ENCODE data around the gene TMEM198. TPM values are rescaled to one million over a fixed set of nuclear protein-coding genes. Genes with fewer than 3 reads are reported as not detected.

Gene TMEM198
- total RNA-seq, 2 donors from 2014 or later = 3.2 to 4.1 TPM

- ATAC-seq = peak; percentile 5 to 24
- no peak for DNase-seq
- intact Hi-C loops (cut with DNase I) = no loop called here
These were observed 36.0 kb upstream of the TMEM198 start for GRCh38 chr2:219507581-219508443.

- intact Hi-C loops (cut with DNase I) = no loop called here
These were observed 35.4 kb upstream of the TMEM198 start for GRCh38 chr2:219508444-219508734.

GRCh38 chr2:219508971-219509779 is 34.7 kb upstream of the TMEM198 start:
- intact Hi-C loops (cut with DNase I) = no loop called here
- ATAC-seq (peak; percentile 9 to 29), DNase-seq (no peak)

More at GRCh38 chr2:219508444-219508734, 35.4 kb upstream of the TMEM198 start:
- no peak for DNase-seq
- ATAC-seq = no peak

GRCh38 chr2:219509780-219510511 is 33.9 kb upstream of the TMEM198 start:
- intact Hi-C loops (cut with DNase I) = no loop called here
- peak; percentile 69 to 73 for ATAC-seq
- peak; percentile 62 for DNase-seq

- no peak for ATAC-seq
- no peak for DNase-seq
- intact Hi-C loops (cut with DNase I) = no loop called here
These were observed 33.2 kb upstream of the TMEM198 start for GRCh38 chr2:219510512-219511135.

- intact Hi-C loops (cut with DNase I) = no loop called here
- ATAC-seq = no peak
- DNase-seq = no peak
These were observed 32.1 kb upstream of the TMEM198 start for GRCh38 chr2:219511547-219512325.

GRCh38 chr2:219512524-219513216 is 31.2 kb upstream of the TMEM198 start:
- no peak for DNase-seq
- intact Hi-C loops (cut with DNase I) = no loop called here

GRCh38 chr2:219513787-219514186 is 30.0 kb upstream of the TMEM198 start:
- ATAC-seq (no peak), DNase-seq (no peak)
- intact Hi-C loops (cut with DNase I) = no loop called here

More at GRCh38 chr2:219512524-219513216, 31.2 kb upstream of the TMEM198 start:
- no peak for ATAC-seq

GRCh38 chr2:219514196-219514761 is 29.5 kb upstream of the TMEM198 start, which contains the start of gene ASIC4:
Gene ASIC4, plus strand, starts transcription at chr2:219514482. Its CDS starts 243 bp downstream, at chr2:219514725.
- ATAC-seq = peak; percentile 7 to 51
- intact Hi-C loops (cut with DNase I) = no loop called here
- no peak for DNase-seq

GRCh38 chr2:219514836-219515235 is 29.0 kb upstream of the TMEM198 start:
- DNase-seq (no peak), ATAC-seq (no peak)
- intact Hi-C loops (cut with DNase I) = no loop called here

GRCh38 chr2:219515874-219516629 is 27.8 kb upstream of the TMEM198 start:
- DNase-seq (no peak), ATAC-seq (no peak)
- intact Hi-C loops (cut with DNase I) = no loop called here

- no peak for ATAC-seq
- intact Hi-C loops (cut with DNase I) = no loop called here
- DNase-seq = no peak
These were observed 26.9 kb upstream of the TMEM198 start for GRCh38 chr2:219516888-219517287.

GRCh38 chr2:219517954-219518778 is 25.7 kb upstream of the TMEM198 start:
- intact Hi-C loops (cut with DNase I) = no loop called here
- DNase-seq (no peak), ATAC-seq (no peak)

- no peak for ATAC-seq
- intact Hi-C loops (cut with DNase I) = no loop called here
- DNase-seq = no peak
These were observed 24.3 kb upstream of the TMEM198 start for GRCh38 chr2:219519526-219519916.

GRCh38 chr2:219520079-219520478 is 23.7 kb upstream of the TMEM198 start:
- intact Hi-C loops (cut with DNase I) = no loop called here
- ATAC-seq (peak; percentile 45 to 48), DNase-seq (no peak)
